Osteocyte (in vitro differentiated cells): ENCODE data around the gene NOSIP. TPM values are rescaled to one million over a fixed set of nuclear protein-coding genes. Genes with fewer than 3 reads are reported as not detected.

Experiments
- DNase-seq: peaks from one replicate; pipeline ENCODE4 v3.0.0; 2021; ENCODE audit warnings: mixed read lengths; ENCODE audit not compliant: unreplicated experiment; ENCODE audit errors: extremely low spot score
- H3K27ac Mint-ChIP-seq: one replicate; pipeline ENCODE4 v1.8.0; 2021; ENCODE audit warnings: mild to moderate bottlenecking, mixed read lengths; ENCODE audit not compliant: unreplicated experiment
- H3K27me3 Mint-ChIP-seq: one replicate; pipeline ENCODE4 v1.8.0; 2021; ENCODE audit warnings: mixed read lengths; ENCODE audit not compliant: unreplicated experiment
- H3K36me3 Mint-ChIP-seq: one replicate; pipeline ENCODE4 v1.8.0; 2021; ENCODE audit warnings: mixed read lengths; ENCODE audit not compliant: unreplicated experiment
- H3K4me1 Mint-ChIP-seq: one replicate; pipeline ENCODE4 v1.8.0; 2021; ENCODE audit warnings: mixed read lengths; ENCODE audit not compliant: unreplicated experiment
- H3K4me3 Mint-ChIP-seq: one replicate; pipeline ENCODE4 v1.8.0; 2021; ENCODE audit warnings: mild to moderate bottlenecking, moderate library complexity, mixed read lengths; ENCODE audit not compliant: unreplicated experiment
- H3K9me3 Mint-ChIP-seq: one replicate; pipeline ENCODE4 v1.8.0; 2021; ENCODE audit warnings: mixed read lengths; ENCODE audit not compliant: unreplicated experiment
- total RNA-seq: library from RNA; stranded (reverse); gene quantifications from 2 replicates; pipeline ENCODE4 v1.2.1, GENCODE V29; 2021
- TF ChIP-seq, protein P1 (sequence below): fragments of 200-600 bp; sonication (generic); IDR thresholded peaks from 2 replicates; pipeline ENCODE4 v1.5.0; 2021; ENCODE audit warnings: antibody characterized with exemption, mild to moderate bottlenecking, moderate library complexity

NOSIP gene
- total RNA-seq, 1 donor from 2014 or later, result 58.7 TPM

DNA sequence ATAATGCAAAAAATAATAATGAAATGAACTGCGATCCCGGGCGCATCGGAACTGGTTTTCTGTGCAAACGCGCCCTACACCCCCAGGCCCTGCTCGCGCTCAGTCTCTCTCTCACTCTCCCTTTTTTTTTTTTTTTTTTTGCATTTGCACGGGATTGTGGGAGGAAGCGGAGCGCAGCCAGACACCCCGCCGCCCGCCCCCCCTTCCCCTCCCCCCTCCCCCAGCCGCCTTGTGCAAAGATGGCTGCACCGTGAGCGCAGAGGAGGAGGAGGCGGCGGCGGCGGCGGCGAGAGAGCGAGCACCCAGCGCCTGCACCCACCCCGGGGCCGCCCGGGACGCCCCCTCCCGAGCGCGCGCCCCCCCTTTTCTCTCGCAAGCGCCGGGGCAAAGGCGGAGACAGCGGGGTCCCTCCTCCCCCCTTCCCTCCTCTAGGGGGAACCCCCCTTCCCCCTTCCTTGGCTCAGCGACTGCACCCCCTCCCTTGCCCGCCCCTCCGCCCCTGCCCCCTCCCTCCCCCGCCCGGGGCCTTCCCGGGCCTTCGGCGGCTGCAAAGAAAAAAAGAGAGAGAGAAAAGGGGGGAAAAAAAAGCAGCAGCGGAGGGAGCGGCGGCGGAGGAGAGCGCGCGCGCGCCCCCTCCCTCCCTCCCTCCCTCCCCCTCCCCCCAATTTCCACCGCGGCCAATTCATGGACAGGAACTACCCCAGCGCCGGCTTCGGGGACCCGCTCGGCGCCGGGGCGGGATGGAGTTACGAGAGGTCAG is 10.8 kb upstream of the NOSIP start, which contains the start of gene PRR12:
PRR12 (plus strand) TSS at position 212 of the 760 bp plus-strand sequence; CDS start at position 685, 473 bp downstream.
- H3K27me3 Mint-ChIP-seq, result no peaks in the 10 kb centered on the region
- peak within 1 kb of the TSS; percentile 80 for H3K4me3 Mint-ChIP-seq
- H3K4me1 Mint-ChIP-seq, result peaks cover 19% of the 10 kb centered on the region
- TF ChIP-seq, protein P1, sequence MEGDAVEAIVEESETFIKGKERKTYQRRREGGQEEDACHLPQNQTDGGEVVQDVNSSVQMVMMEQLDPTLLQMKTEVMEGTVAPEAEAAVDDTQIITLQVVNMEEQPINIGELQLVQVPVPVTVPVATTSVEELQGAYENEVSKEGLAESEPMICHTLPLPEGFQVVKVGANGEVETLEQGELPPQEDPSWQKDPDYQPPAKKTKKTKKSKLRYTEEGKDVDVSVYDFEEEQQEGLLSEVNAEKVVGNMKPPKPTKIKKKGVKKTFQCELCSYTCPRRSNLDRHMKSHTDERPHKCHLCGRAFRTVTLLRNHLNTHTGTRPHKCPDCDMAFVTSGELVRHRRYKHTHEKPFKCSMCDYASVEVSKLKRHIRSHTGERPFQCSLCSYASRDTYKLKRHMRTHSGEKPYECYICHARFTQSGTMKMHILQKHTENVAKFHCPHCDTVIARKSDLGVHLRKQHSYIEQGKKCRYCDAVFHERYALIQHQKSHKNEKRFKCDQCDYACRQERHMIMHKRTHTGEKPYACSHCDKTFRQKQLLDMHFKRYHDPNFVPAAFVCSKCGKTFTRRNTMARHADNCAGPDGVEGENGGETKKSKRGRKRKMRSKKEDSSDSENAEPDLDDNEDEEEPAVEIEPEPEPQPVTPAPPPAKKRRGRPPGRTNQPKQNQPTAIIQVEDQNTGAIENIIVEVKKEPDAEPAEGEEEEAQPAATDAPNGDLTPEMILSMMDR, result no peak
- DNase-seq, result no peak
- H3K27ac Mint-ChIP-seq, result peak within 1 kb of the TSS; percentile 88
- no peaks in the 10 kb centered on the region for H3K9me3 Mint-ChIP-seq
- peaks cover 4% of the 10 kb centered on the region for H3K36me3 Mint-ChIP-seq

DNA sequence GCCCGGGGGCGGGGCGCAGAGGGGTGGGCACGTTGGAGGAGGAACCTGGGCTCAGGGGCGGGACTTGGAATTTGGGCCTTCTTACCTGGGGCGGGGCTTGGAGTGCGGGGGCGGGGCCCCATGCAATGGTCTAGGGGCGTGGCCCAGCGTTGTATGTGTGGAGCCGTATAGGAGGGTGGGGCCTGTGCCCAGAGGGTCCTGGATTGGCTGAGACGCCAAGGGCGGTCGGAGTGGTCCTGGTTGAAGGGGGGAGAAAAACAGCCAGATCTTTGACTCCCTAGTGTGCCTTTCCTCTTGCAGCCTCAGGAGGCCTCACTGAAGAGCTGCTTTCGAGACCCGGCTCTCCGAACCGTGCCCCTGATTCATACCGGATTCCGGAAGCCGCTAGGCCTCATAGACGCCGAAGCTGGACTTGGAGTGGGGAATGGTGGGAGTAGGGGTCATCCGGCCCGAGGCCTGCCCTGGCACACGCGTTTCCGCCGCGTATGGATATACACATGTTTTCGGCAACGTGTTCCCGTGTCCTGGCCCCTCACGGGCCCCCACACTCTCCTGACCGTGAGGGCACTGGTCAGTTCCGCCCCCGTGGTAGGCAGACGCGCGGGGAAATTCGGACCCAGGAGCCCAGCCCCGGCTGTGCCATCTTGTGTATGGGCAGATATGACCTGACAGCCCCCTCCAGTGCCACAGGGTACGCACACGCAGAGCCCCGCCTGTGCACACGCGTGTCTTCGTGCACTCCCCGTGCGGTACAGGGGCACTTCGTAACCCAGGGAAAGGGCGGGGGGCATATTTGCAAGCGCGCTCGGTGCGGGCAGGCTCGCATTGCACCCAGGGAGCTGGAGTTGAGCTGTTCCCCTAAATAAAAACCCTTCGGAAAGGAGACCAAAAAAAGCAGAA is 10.0 kb upstream of the NOSIP start:
- Mint-ChIP-seq H3K9me3 (no peaks in the 10 kb centered on the region), H3K27me3 (no peaks in the 10 kb centered on the region), H3K4me1 (peaks cover 19% of the 10 kb centered on the region), H3K4me3 (peak overlapping the region; percentile 80), H3K36me3 (peaks cover 4% of the 10 kb centered on the region), H3K27ac (peak overlapping the region; percentile 88)
- TF ChIP-seq, protein P1, result no peak
- DNase-seq, result peak; percentile 96

DNA sequence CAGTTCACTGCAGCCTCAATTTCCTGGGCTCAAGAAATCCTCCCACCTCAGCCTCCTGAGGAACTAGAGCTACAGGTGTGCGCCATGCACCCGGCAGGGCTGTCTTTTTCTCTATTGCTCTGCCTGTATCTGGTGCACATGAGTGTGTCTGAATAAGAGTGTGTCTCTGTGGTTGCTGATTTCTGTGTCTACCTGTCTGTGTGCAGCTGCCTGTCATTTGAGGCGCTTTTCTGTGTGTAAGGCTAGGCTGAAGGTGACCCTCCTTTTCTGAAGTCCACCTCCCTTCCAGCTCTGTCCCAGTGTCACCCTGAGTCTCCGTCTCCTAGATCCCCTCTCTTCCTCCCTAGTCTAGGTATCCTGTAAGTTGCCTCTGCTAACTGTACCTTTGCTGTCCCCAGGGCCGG is 9.1 kb upstream of the NOSIP start:
- DNase-seq, result no peak
- Mint-ChIP-seq H3K9me3 (no peaks in the 10 kb centered on the region), H3K4me1 (peaks cover 19% of the 10 kb centered on the region), H3K27me3 (no peaks in the 10 kb centered on the region), H3K4me3 (no peak overlapping the region), H3K27ac (no peak overlapping the region), H3K36me3 (peaks cover 4% of the 10 kb centered on the region)
- TF ChIP-seq, protein P1, result no peak

DNA sequence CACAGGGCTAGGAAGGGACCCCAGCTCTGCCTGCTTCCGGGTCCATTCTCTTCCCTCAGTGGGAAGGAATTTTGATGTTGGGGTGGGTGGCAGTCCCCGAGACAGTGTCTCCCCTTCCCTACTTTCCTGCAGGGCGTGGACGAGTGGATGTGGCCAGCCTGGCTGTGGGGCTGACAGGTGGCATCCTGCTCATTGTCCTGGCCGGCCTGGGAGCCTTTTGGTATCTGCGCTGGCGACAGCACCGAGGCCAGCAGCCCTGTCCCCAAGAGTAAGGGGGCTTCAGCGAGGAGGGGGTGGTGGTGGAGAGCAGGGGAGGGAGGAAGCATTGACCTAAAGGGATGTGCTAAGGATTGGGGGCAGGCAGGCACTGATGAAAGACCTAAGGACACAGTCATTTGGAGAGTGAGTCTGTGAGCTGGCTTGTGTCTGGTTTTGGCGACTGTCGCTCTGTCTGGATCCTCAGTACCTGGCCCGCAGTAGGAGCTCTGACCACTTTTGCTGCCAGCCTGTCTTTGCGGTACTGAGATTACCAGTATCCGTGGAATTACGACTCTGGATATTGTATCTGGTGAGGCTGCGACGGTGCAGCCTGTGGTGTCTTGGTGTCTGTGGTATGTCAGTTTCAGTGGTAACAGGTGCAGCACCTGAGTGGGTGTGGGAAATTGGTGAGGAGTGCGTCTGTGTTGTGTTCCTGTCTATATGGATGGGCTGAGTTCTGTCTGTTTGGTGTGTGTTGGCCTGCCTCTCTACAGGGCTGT is 8.2 kb upstream of the NOSIP start:
- Mint-ChIP-seq H3K27me3 (no peaks in the 10 kb centered on the region), H3K4me1 (peaks cover 13% of the 10 kb centered on the region), H3K9me3 (no peaks in the 10 kb centered on the region), H3K4me3 (no peak overlapping the region), H3K27ac (no peak overlapping the region), H3K36me3 (no peaks in the 10 kb centered on the region)
- DNase-seq, result no peak
- TF ChIP-seq, protein P1, result no peak
